Measurements from ENCODE around the gene POMGNT1. TPM values are rescaled to one million over a fixed set of nuclear protein-coding genes. Genes with fewer than 3 reads are reported as not detected.
A peak's percentile ranks its signal among the peaks of the same experiment; 100 is the strongest.

POMGNT1 gene
- total and polyA plus RNA-seq, 10 of the 15 experiments (the other 5 are each of a cell fraction or from before 2014, with no cell fraction given): 8.6 to 35.2 (median 29.5) TPM

GRCh38 chr1:46175243-46175642 lies 23.0 kb downstream of the POMGNT1 start:
- no peaks in the 10 kb centered on the region for H3K9me3 ChIP-seq (replicated peaks; ENCODE audit: control insufficient read depth, insufficient read depth, low read length)
- in situ Hi-C loops (cut with MboI) (loop anchor here (5.0 kb wide), 2 partner anchors 52 to 138 kb away; no protein-coding TSS in a partner anchor), intact Hi-C loops (cut with micrococcal nuclease; ENCODE audit: unreplicated experiment) (no loop called here)
- H4K20me1 ChIP-seq (ENCODE audit: control insufficient read depth, insufficient read depth): no peaks in the 10 kb centered on the region
- ATAC-seq (0 out of 3 replicates have a peak, but pooled peaks have one; percentile 9), DNase-seq (ENCODE audit: low read depth, low spot score) (no peak), FAIRE-seq (no peak)
- H3K27me3 ChIP-seq (replicated peaks in 1 of 2; ENCODE audit: control insufficient read depth in 2 of 2, insufficient read depth in 2 of 2, low read length in 1 of 2): no peaks in the 10 kb centered on the region; a peak in 1 of 4 replicates
- ChIA-PET CTCF (interaction anchor here (0.7 to 17.5 kb wide), 7 partner anchors 8 to 138 kb away, joined by 3 to 293 read pairs (median 4); no protein-coding TSS in a partner anchor), SMC1A (ENCODE audit: uncharacterized antibody, unreplicated experiment) (interaction anchor here (1.0 to 8.0 kb wide), 9 partner anchors 11 to 138 kb away, joined by 3 to 50 read pairs (median 5); no protein-coding TSS in a partner anchor), POLR2A (interaction anchor here (0.8 to 1.8 kb wide), 3 partner anchors 10 to 41 kb away, joined by 3 to 7 read pairs (median 5); partner anchors contain the start of gene LURAP1), RAD21 (ENCODE audit: unreplicated experiment) (interaction anchor here (1.1 to 2.0 kb wide), 5 partner anchors 8 to 139 kb away, joined by 3 to 9 read pairs (median 5); no protein-coding TSS in a partner anchor)
- H3K4me1 ChIP-seq (ENCODE audit: control insufficient read depth, insufficient read depth, low read length): peaks cover 6% of the 10 kb centered on the region
- H3K36me3 ChIP-seq (ENCODE audit: control insufficient read depth in 2 of 2, insufficient read depth in 2 of 2, low read length in 1 of 2): no peaks in the 10 kb centered on the region
- TF ChIP-seq SMAD5 (IDR thresholded peaks at IDR 0.05; ENCODE audit: low read depth): no peak
- TF ChIP-seq SPI1 (IDR thresholded peaks at IDR 0.05; ENCODE audit: borderline replicate concordance, insufficient read depth, low read depth, low read length): no peak
- peak; percentile 51; the same call in 1 of the 2 replicates for TF ChIP-seq DPF2 (IDR thresholded peaks at IDR 0.05)
- TF ChIP-seq POU2F2 (IDR thresholded peaks at IDR 0.05; ENCODE audit: borderline replicate concordance, low read depth, low read length): no peak
- no peak for TF ChIP-seq BACH1 (IDR thresholded peaks at IDR 0.05; ENCODE audit: borderline replicate concordance)
- TF ChIP-seq RFX5 (IDR thresholded peaks at IDR 0.05; ENCODE audit: low read depth, low read length): no peak
- no peak for TF ChIP-seq SIN3A (IDR thresholded peaks at IDR 0.05; ENCODE audit: low read depth, low read length)
- TF ChIP-seq E2F8 (IDR thresholded peaks at IDR 0.05; ENCODE audit: low read depth, partially characterized antibody): no peak
- TF ChIP-seq E4F1 (IDR thresholded peaks at IDR 0.05; ENCODE audit: borderline replicate concordance, partially characterized antibody): no peak
- TF ChIP-seq WRNIP1 (IDR thresholded peaks at IDR 0.05; ENCODE audit: borderline replicate concordance, low read depth, low read length): no peak
- peak; percentile 42 for TF ChIP-seq RAD51 (IDR thresholded peaks at IDR 0.05)
- peak; percentile 73 for TF ChIP-seq IKZF1 (conservative IDR thresholded peaks at IDR 0.05)
- TF ChIP-seq IKZF2 (IDR thresholded peaks at IDR 0.05): peak; percentile 48 to 66; a peak in 2 of 4 replicates
- BruUV-seq (replicated peaks): no TSS peak
- no peak overlapping the region for H3K27ac ChIP-seq (ENCODE audit: control insufficient read depth, insufficient read depth)
- no peaks in the 10 kb centered on the region for H3K79me2 ChIP-seq (ENCODE audit: control insufficient read depth, insufficient read depth, low read length)
- 37% methylated on average over 3 of the region's 3 CpGs for WGBS (ENCODE audit: insufficient coverage, insufficient replicate concordance, low lambda C conversion rate, missing lambda C conversion rate)
- H3K9ac ChIP-seq (ENCODE audit: control insufficient read depth, insufficient read depth, low read length): no peak overlapping the region
- no peak overlapping the region for H2AFZ ChIP-seq (ENCODE audit: control insufficient read depth, low read depth, low read length)
- H3K4me2 ChIP-seq (ENCODE audit: control insufficient read depth, insufficient read depth): no peak overlapping the region
- no peak overlapping the region for H3K4me3 ChIP-seq
